Measurements from ENCODE around the gene PIK3R5.
"Not testable (repeated sequence)": the region's sequence is repeated elsewhere in the genome, so short reads cannot be mapped to it uniquely, and the experiment has no call there.

PIK3R5 gene

GRCh38 chr17:8965394-8966168, at the start of gene PIK3R5:
Gene PIK3R5 (minus strand): TSS chr17:8965707. CDS start chr17:8911494, 54,213 bp downstream.
- no peak for DNase-seq

GRCh38 chr17:9011001-9011400, 45.5 kb upstream of the PIK3R5 start:
- no peak for DNase-seq

- DNase-seq, result no peak
These were observed 44.2 kb upstream of the PIK3R5 start for GRCh38 chr17:9009737-9010136.

- no peak for DNase-seq
These were observed 43.6 kb upstream of the PIK3R5 start for GRCh38 chr17:9009096-9009495.

GRCh38 chr17:9007052-9007714, 41.7 kb upstream of the PIK3R5 start:
- DNase-seq, result no peak

GRCh38 chr17:9006175-9006767, 40.8 kb upstream of the PIK3R5 start:
- DNase-seq, result no peak

- no peak for DNase-seq
These were observed 39.4 kb upstream of the PIK3R5 start for GRCh38 chr17:9004961-9005285.

- no peak for DNase-seq
These were observed 38.8 kb upstream of the PIK3R5 start for GRCh38 chr17:9004132-9004960.

GRCh38 chr17:9003355-9004131, 38.0 kb upstream of the PIK3R5 start:
- DNase-seq, result no peak

- DNase-seq, result peak; percentile 16
These were observed 37.3 kb upstream of the PIK3R5 start for GRCh38 chr17:9002606-9003354.

GRCh38 chr17:9002227-9002605, 36.7 kb upstream of the PIK3R5 start:
- no peak for DNase-seq

GRCh38 chr17:9001559-9001958, 36.1 kb upstream of the PIK3R5 start:
- DNase-seq, result no peak

GRCh38 chr17:8997994-8998628, 32.6 kb upstream of the PIK3R5 start:
- DNase-seq, result peak; percentile 50

- no peak for DNase-seq
These were observed 30.2 kb upstream of the PIK3R5 start for GRCh38 chr17:8995711-8996110.

GRCh38 chr17:8994319-8994718, 28.8 kb upstream of the PIK3R5 start:
- peak; percentile 38 for DNase-seq

GRCh38 chr17:8991514-8992285, 26.2 kb upstream of the PIK3R5 start:
- DNase-seq, result peak; percentile 56

GRCh38 chr17:8988263-8988935, 22.9 kb upstream of the PIK3R5 start:
- DNase-seq, result not testable (repeated sequence)

GRCh38 chr17:8986295-8986694, 20.8 kb upstream of the PIK3R5 start:
- DNase-seq, result no peak

- no peak for DNase-seq
These were observed 19.7 kb upstream of the PIK3R5 start for GRCh38 chr17:8985054-8985701.

Data from fibroblast of skin of right biceps (primary cell).